ENCODE results near the gene PCSK7.
"Not testable (repeated sequence)": the region's sequence is repeated elsewhere in the genome, so short reads cannot be mapped to it uniquely, and the experiment has no call there.

Gene PCSK7

GRCh38 chr11:117218133-117218915, 13.5 kb downstream of the PCSK7 start:
- peak; percentile 57 to 91 for DNase-seq
- TF ChIP-seq CTCF (IDR thresholded peaks at IDR 0.05) = no peak
- Histone ChIP-seq H3K9me3 (no peaks in the 10 kb centered on the region), H3K27ac (peak overlapping the region; percentile 88 to 91), H3K36me3 (peaks cover 0 to 26% (median 16%) of the 10 kb centered on the region in 3 donors), H3K4me3 (peak overlapping the region; percentile 23 to 40), H3K27me3 (no peaks in the 10 kb centered on the region), H3K4me1 (peaks cover 0 to 78% (median 73%) of the 10 kb centered on the region in 4 donors)
- intact Hi-C loops (cut with DNase I; ENCODE audit: low total_unique reads) = no loop called here

DNA sequence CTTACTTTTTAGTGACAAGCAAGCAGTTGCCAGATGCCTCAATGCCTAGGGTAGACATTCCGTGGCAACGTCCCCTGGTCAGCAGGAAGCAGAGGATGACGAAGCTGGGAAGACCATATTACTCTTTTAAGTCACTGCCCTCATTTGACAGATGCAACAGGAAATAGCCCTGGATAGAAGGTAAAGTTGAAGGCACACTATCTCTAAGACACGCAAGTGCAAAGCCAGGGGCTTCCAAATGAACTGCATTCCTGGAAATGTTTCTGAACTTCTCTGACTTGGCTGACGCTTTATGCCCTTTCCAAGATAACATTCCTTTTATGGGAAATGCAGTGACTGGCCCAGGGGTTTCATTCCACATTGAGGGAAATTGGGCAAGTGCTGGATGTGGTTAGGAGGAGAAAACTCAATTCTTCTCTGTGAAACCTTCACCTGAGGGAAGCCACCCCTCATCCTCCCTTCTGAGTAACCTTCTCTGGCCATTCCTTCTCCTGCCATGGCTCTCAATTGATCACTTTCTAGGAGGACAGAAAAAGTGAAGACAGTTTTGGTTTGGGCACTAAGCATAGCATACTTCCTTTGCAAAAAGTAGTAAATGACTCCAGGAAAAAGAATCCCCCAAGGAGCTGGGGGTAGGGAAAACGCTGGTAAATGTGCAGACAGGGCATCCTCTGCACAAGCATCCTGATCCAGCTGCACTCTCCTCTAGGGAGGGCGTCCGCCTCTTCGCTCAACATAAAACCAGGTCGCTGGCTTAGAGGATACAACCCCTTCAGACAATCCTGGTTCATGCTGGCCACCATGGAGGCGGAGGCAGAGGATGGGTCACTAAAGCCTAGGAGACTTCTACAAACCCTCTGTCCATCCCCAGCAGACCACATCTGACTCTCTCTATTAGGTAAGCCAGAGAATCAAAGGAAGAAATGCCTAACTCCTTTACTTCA, 14.5 kb downstream of the PCSK7 start:
- Histone ChIP-seq H3K36me3 (peaks cover 0 to 31% (median 17%) of the 10 kb centered on the region in 3 donors), H3K9me3 (no peaks in the 10 kb centered on the region), H3K4me1 (peaks cover 0 to 69% (median 64%) of the 10 kb centered on the region in 4 donors), H3K4me3 (peak overlapping the region; percentile 23 to 40), H3K27ac (peak overlapping the region; percentile 88 to 91), H3K27me3 (no peaks in the 10 kb centered on the region)
- no peak for TF ChIP-seq CTCF (IDR thresholded peaks at IDR 0.05)
- DNase-seq = peak; percentile 18 to 81
- intact Hi-C loops (cut with DNase I; ENCODE audit: low total_unique reads) = no loop called here

DNA sequence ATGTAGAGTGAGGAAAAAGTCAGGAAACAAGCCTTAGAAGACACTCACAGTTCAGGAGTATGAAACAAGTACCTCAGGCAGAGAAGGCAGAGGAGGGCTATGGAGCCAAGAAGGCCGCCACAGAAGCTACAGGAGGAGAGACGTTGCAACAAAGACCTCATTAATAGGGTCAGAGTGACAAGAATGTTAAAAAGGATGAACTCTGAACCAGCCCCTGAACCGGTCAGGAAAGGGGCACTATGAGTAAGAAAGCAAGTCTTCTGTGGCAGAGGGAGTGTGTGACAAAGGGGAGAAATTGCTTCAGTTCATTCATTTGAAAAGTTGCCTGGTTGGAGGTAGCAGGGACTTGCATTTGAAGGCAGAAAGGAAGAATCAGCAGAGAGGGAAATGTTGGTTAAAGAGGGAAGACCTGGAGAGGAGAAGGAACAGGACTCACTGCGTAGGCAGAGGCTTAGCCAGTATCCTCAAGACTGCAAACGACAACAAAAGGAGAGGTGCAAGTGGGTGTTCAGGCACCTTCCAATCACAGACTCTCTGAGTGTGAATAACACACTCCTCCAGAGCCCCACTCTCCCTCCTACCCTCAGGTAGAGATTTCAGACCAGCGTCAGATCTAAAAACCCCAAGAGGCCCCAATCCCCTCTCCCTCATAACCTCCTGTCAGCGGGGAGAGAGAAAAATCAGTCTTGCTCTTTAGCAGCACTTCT, 17.3 kb downstream of the PCSK7 start:
- no peak for TF ChIP-seq CTCF (IDR thresholded peaks at IDR 0.05)
- H3K9me3 ChIP-seq = no peaks in the 10 kb centered on the region
- peak overlapping the region; percentile 88 to 91 for H3K27ac ChIP-seq
- no peak overlapping the region for H3K4me3 ChIP-seq
- H3K4me1 ChIP-seq = peaks cover 0 to 41% (median 37%) of the 10 kb centered on the region in 4 donors
- intact Hi-C loops (cut with DNase I; ENCODE audit: low total_unique reads) = no loop called here
- DNase-seq = no peak
- peaks cover 0 to 31% (median 17%) of the 10 kb centered on the region in 3 donors for H3K36me3 ChIP-seq
- no peaks in the 10 kb centered on the region for H3K27me3 ChIP-seq

DNA sequence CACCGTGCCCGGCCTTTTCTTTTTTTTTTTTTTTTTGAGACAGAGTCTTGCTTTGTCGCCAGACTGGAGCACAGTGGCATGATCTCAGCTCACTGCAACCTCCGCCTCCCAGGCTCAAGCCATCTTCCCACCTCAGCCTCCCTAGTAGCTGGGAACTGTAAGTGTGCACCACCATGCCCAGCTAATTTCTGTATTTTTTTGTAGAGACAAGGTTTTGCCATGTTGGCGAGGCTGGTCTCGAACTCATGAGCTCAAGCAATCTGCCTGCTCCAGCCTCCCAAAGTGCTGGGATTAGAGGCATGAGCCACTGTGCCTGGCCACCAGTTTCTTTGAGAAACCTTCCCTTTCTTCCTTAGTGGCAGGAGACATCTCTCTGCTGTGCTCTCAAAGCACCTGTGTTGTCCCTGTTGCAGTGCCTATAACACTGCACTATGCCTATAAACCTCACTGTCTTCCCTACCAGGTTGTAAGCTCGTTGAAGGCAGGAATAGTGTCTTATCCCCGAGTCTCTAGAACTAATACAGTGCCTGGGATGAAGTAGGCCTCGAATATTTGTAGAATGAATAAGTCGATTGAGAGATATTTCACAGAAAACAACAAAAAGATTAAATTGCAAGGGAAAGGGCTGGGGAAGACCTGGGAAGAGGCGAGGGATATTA, 19.0 kb downstream of the PCSK7 start:
- Histone ChIP-seq H3K27me3 (no peaks in the 10 kb centered on the region), H3K27ac (peak overlapping the region in 1 of 2 donors; percentile 48), H3K9me3 (no peaks in the 10 kb centered on the region), H3K4me1 (peaks cover 0 to 23% (median 19%) of the 10 kb centered on the region in 4 donors), H3K4me3 (no peak overlapping the region), H3K36me3 (peaks cover 0 to 24% (median 17%) of the 10 kb centered on the region in 3 donors)
- DNase-seq = no peak
- TF ChIP-seq CTCF (IDR thresholded peaks at IDR 0.05) = no peak
- intact Hi-C loops (cut with DNase I; ENCODE audit: low total_unique reads) = no loop called here

- TF ChIP-seq CTCF (IDR thresholded peaks at IDR 0.05) = no peak
- Histone ChIP-seq H3K27ac (peak overlapping the region in 1 of 2 donors; percentile 2), H3K4me1 (peaks cover 0 to 5% (median 3%) of the 10 kb centered on the region in 4 donors), H3K9me3 (no peaks in the 10 kb centered on the region), H3K27me3 (no peaks in the 10 kb centered on the region), H3K36me3 (peaks cover 0 to 24% (median 18%) of the 10 kb centered on the region in 3 donors), H3K4me3 (no peak overlapping the region)
- intact Hi-C loops (cut with DNase I; ENCODE audit: low total_unique reads) = no loop called here
- no peak for DNase-seq
Observed at GRCh38 chr11:117210620-117211019, 21.3 kb downstream of the PCSK7 start.

DNA sequence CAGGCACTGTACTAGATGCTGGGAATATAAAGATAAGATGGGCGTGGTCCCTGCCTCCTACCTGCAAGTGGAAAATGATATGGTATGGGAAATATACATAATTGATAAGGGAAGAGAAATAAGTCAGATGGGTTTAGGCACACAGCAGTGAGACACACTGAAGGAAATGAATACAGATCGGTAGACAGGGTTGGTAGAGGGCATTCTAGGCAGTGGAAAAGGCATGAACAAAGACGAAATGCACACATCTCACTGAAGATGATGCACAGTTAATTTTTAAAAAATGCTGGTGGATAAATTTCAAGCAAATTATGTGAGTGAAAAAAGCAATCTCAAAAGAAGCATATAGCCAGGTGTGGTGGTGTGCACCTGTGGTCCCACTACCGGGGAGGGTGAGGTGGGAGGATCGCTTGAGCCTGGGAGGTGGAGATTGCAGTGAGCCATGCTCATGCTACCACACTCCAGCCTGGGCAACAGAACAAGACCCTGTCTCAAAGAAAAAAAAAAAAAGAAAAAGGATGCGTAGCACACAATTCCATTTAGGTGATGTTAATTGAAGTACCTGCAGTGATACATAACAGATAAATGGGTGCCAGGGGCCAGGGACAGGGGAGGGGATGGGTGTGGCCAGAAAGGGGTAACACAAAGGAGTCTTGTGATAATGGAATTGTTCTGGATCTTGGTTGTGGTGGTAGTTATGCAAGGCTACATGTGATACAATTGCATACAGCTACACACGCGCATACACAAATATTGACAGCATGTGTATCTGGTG, 22.3 kb downstream of the PCSK7 start:
- peak overlapping the region in 1 of 2 donors; percentile 2 for H3K27ac ChIP-seq
- peaks cover 0 to 15% (median 13%) of the 10 kb centered on the region in 4 donors for H3K4me1 ChIP-seq
- intact Hi-C loops (cut with DNase I; ENCODE audit: low total_unique reads) = loop anchor here (5.0 kb wide), 1 partner anchor 77 kb away; no protein-coding TSS in a partner anchor
- peaks cover 10 to 30% (median 29%) of the 10 kb centered on the region in 3 donors for H3K36me3 ChIP-seq
- H3K27me3 ChIP-seq, H3K4me3 ChIP-seq, H3K9me3 ChIP-seq, DNase-seq: not testable (repeated sequence)

All from tibial artery (tissue), 4 donors.